Measurements from ENCODE around the gene NT5C2.
A peak's percentile ranks its signal among the peaks of the same experiment; 100 is the strongest.
"Not testable (repeated sequence)": the region's sequence is repeated elsewhere in the genome, so short reads cannot be mapped to it uniquely, and the experiment has no call there.

Gene NT5C2

GRCh38 chr10:103193107-103193819 lies at the start of gene NT5C2:
TSS of gene NT5C2 (minus strand) at chr10:103193272. CDS start at chr10:103174958, 18,314 bp downstream.
- H3K4me1 Mint-ChIP-seq (ENCODE audit: low read depth) = peaks cover 38% of the 10 kb centered on the region
- peak within 1 kb of the TSS; percentile 91 for H3K4me3 Mint-ChIP-seq
- peaks cover 23% of the 10 kb centered on the region for H3K36me3 Mint-ChIP-seq (ENCODE audit: low read depth)
- peak within 1 kb of the TSS; percentile 99 for H3K27ac Mint-ChIP-seq
- H3K9me3 Mint-ChIP-seq = no peaks in the 10 kb centered on the region
- peak; percentile 79 for DNase-seq (ENCODE audit: low spot score)
- H3K27me3 Mint-ChIP-seq (ENCODE audit: low read depth) = no peaks in the 10 kb centered on the region

- Mint-ChIP-seq H3K9me3 (no peaks in the 10 kb centered on the region), H3K27ac (no peak overlapping the region), H3K4me3 (no peak overlapping the region), H3K4me1 (ENCODE audit: low read depth) (peaks cover 11% of the 10 kb centered on the region), H3K27me3 (ENCODE audit: low read depth) (no peaks in the 10 kb centered on the region), H3K36me3 (ENCODE audit: low read depth) (no peaks in the 10 kb centered on the region)
- no peak for DNase-seq (ENCODE audit: low spot score)
Observed at GRCh38 chr10:103241262-103242011, 48.4 kb upstream of the NT5C2 start.

GRCh38 chr10:103238506-103239252 lies 45.6 kb upstream of the NT5C2 start:
- no peaks in the 10 kb centered on the region for H3K36me3 Mint-ChIP-seq (ENCODE audit: low read depth)
- H3K4me3 Mint-ChIP-seq = no peak overlapping the region
- no peaks in the 10 kb centered on the region for H3K9me3 Mint-ChIP-seq
- DNase-seq (ENCODE audit: low spot score) = no peak
- H3K4me1 Mint-ChIP-seq (ENCODE audit: low read depth) = peaks cover 11% of the 10 kb centered on the region
- H3K27me3 Mint-ChIP-seq (ENCODE audit: low read depth) = peaks cover 4% of the 10 kb centered on the region
- no peak overlapping the region for H3K27ac Mint-ChIP-seq

- no peak for DNase-seq (ENCODE audit: low spot score)
- no peaks in the 10 kb centered on the region for H3K36me3 Mint-ChIP-seq (ENCODE audit: low read depth)
- no peak overlapping the region for H3K4me3 Mint-ChIP-seq
- H3K27me3 Mint-ChIP-seq (ENCODE audit: low read depth) = peaks cover 7% of the 10 kb centered on the region
- H3K9me3 Mint-ChIP-seq = no peaks in the 10 kb centered on the region
- H3K27ac Mint-ChIP-seq = no peak overlapping the region
- peaks cover 8% of the 10 kb centered on the region for H3K4me1 Mint-ChIP-seq (ENCODE audit: low read depth)
Observed at GRCh38 chr10:103235775-103236174, 42.7 kb upstream of the NT5C2 start.

GRCh38 chr10:103232772-103233488 lies 39.9 kb upstream of the NT5C2 start:
- H3K27me3 Mint-ChIP-seq (ENCODE audit: low read depth) = peaks cover 7% of the 10 kb centered on the region

GRCh38 chr10:103232131-103232673 lies 39.1 kb upstream of the NT5C2 start:
- no peak for DNase-seq (ENCODE audit: low spot score)
- Mint-ChIP-seq H3K9me3 (no peaks in the 10 kb centered on the region), H3K36me3 (ENCODE audit: low read depth) (no peaks in the 10 kb centered on the region), H3K27me3 (ENCODE audit: low read depth) (peaks cover 7% of the 10 kb centered on the region), H3K27ac (no peak overlapping the region), H3K4me1 (ENCODE audit: low read depth) (peaks cover 1% of the 10 kb centered on the region), H3K4me3 (no peak overlapping the region)

More at GRCh38 chr10:103232772-103233488, 39.9 kb upstream of the NT5C2 start:
- H3K4me1 Mint-ChIP-seq (ENCODE audit: low read depth) = peaks cover 1% of the 10 kb centered on the region
- no peaks in the 10 kb centered on the region for H3K9me3 Mint-ChIP-seq
- H3K36me3 Mint-ChIP-seq (ENCODE audit: low read depth) = no peaks in the 10 kb centered on the region
- H3K4me3 Mint-ChIP-seq = no peak overlapping the region
- no peak overlapping the region for H3K27ac Mint-ChIP-seq
- DNase-seq (ENCODE audit: low spot score) = no peak

GRCh38 chr10:103231047-103231551 lies 38.0 kb upstream of the NT5C2 start:
- H3K9me3 Mint-ChIP-seq = no peaks in the 10 kb centered on the region
- no peaks in the 10 kb centered on the region for H3K36me3 Mint-ChIP-seq (ENCODE audit: low read depth)
- no peak for DNase-seq (ENCODE audit: low spot score)
- H3K4me1 Mint-ChIP-seq (ENCODE audit: low read depth) = peaks cover 1% of the 10 kb centered on the region
- no peak overlapping the region for H3K27ac Mint-ChIP-seq
- H3K4me3 Mint-ChIP-seq = no peak overlapping the region
- peaks cover 7% of the 10 kb centered on the region for H3K27me3 Mint-ChIP-seq (ENCODE audit: low read depth)

- Mint-ChIP-seq H3K36me3 (ENCODE audit: low read depth) (no peaks in the 10 kb centered on the region), H3K9me3 (peaks cover 9% of the 10 kb centered on the region), H3K27me3 (ENCODE audit: low read depth) (no peaks in the 10 kb centered on the region), H3K4me1 (ENCODE audit: low read depth) (no peaks in the 10 kb centered on the region), H3K4me3 (no peak overlapping the region), H3K27ac (no peak overlapping the region)
- no peak for DNase-seq (ENCODE audit: low spot score)
Observed at GRCh38 chr10:103227416-103227815, 34.3 kb upstream of the NT5C2 start.

- H3K9me3 Mint-ChIP-seq = peaks cover 9% of the 10 kb centered on the region
- no peaks in the 10 kb centered on the region for H3K27me3 Mint-ChIP-seq (ENCODE audit: low read depth)
- H3K27ac Mint-ChIP-seq = no peak overlapping the region
- H3K36me3 Mint-ChIP-seq (ENCODE audit: low read depth) = no peaks in the 10 kb centered on the region
- no peak overlapping the region for H3K4me3 Mint-ChIP-seq
- DNase-seq (ENCODE audit: low spot score) = no peak
- H3K4me1 Mint-ChIP-seq (ENCODE audit: low read depth) = no peaks in the 10 kb centered on the region
Observed at GRCh38 chr10:103225939-103226338, 32.9 kb upstream of the NT5C2 start.

GRCh38 chr10:103224721-103225120 lies 31.6 kb upstream of the NT5C2 start:
- not testable (repeated sequence) for H3K27ac Mint-ChIP-seq; H3K4me1 Mint-ChIP-seq (ENCODE audit: low read depth); H3K4me3 Mint-ChIP-seq; DNase-seq (ENCODE audit: low spot score); H3K27me3 Mint-ChIP-seq (ENCODE audit: low read depth); H3K9me3 Mint-ChIP-seq; H3K36me3 Mint-ChIP-seq (ENCODE audit: low read depth)

GRCh38 chr10:103224133-103224532 lies 31.1 kb upstream of the NT5C2 start:
- H3K4me3 Mint-ChIP-seq = no peak overlapping the region
- no peaks in the 10 kb centered on the region for H3K36me3 Mint-ChIP-seq (ENCODE audit: low read depth)
- H3K27ac Mint-ChIP-seq = no peak overlapping the region
- peaks cover 9% of the 10 kb centered on the region for H3K9me3 Mint-ChIP-seq
- H3K27me3 Mint-ChIP-seq (ENCODE audit: low read depth) = no peaks in the 10 kb centered on the region
- no peaks in the 10 kb centered on the region for H3K4me1 Mint-ChIP-seq (ENCODE audit: low read depth)
- DNase-seq (ENCODE audit: low spot score) = no peak

- H3K36me3 Mint-ChIP-seq (ENCODE audit: low read depth); H3K27ac Mint-ChIP-seq; H3K4me1 Mint-ChIP-seq (ENCODE audit: low read depth); H3K27me3 Mint-ChIP-seq (ENCODE audit: low read depth); DNase-seq (ENCODE audit: low spot score); H3K4me3 Mint-ChIP-seq: not testable (repeated sequence)
- peaks cover 17% of the 10 kb centered on the region for H3K9me3 Mint-ChIP-seq
Observed at GRCh38 chr10:103216362-103216761, 23.3 kb upstream of the NT5C2 start.

GRCh38 chr10:103215601-103216000 lies 22.5 kb upstream of the NT5C2 start:
- Mint-ChIP-seq H3K27ac (no peak overlapping the region), H3K4me3 (no peak overlapping the region), H3K36me3 (ENCODE audit: low read depth) (no peaks in the 10 kb centered on the region)

More at GRCh38 chr10:103215601-103216000, 22.5 kb upstream of the NT5C2 start:
- DNase-seq (ENCODE audit: low spot score) = no peak
- Mint-ChIP-seq H3K27me3 (ENCODE audit: low read depth) (peaks cover 3% of the 10 kb centered on the region), H3K9me3 (peaks cover 17% of the 10 kb centered on the region), H3K4me1 (ENCODE audit: low read depth) (no peaks in the 10 kb centered on the region)
